Colonic mucosa (tissue), 4 donors: ENCODE measurements around the gene ERBB4. TPM values are rescaled to one million over a fixed set of nuclear protein-coding genes. Genes with fewer than 3 reads are reported as not detected.

Experiments
- DNase-seq: peaks from one replicate; pipeline ENCODE4 v3.0.0-alpha.2; 2020
- H3K27ac ChIP-seq: fragments of 200-600 bp; one replicate; pipeline ENCODE4 v1.8.0; 2021
- H3K27me3 ChIP-seq: fragments of 200-600 bp; one replicate; pipeline ENCODE4 v1.8.0; 2021
- H3K36me3 ChIP-seq: fragments of 200-600 bp; one replicate; pipeline ENCODE4 v1.8.0; 2021
- H3K4me1 ChIP-seq: fragments of 200-600 bp; one replicate; pipeline ENCODE4 v1.8.0; 2021; ENCODE audit warnings: mild to moderate bottlenecking
- H3K4me3 ChIP-seq: fragments of 200-600 bp; one replicate; pipeline ENCODE4 v1.8.0; 2021
- H3K9ac ChIP-seq, 2 donors: one replicate each; pipeline ENCODE4 v1.7.0; 2013; ENCODE audit warnings: control low read depth in 2 of 2, low read depth in 2 of 2, low read length in 2 of 2
- H3K9me3 ChIP-seq: fragments of 200-600 bp; one replicate; pipeline ENCODE4 v1.8.0; 2021
- intact Hi-C: fragments of 100-400 bp; cut with DNase I; formaldehyde crosslinking; loops from one replicate; pipeline ENCODE4 v1.14.1; 2022
- total RNA-seq, 2 donors: library from RNA; stranded (reverse); fragmentation: NEBNext Ultra II Directional in 1 of 2; extraction: Animal tissue kit (Norgen Biotek cat#: 25700) in 1 of 2; gene quantifications; one replicate each; pipeline ENCODE4 v1.2.1, GENCODE V29; 2021
- TF ChIP-seq, protein P1 (sequence below): fragments of 200-600 bp; IDR thresholded peaks from one replicate; pipeline ENCODE4 v1.8.0; 2022; ENCODE audit warnings: antibody characterized with exemption, mild to moderate bottlenecking
- donor health status: healthy.
- donor health status: DM: no; HTN: no; CAD: no.
- donor health status: DM: no; HTN: no; CAD: no.

ERBB4 gene
- total RNA-seq, 2 donors from 2014 or later: 0.05 to 0.07 TPM

DNA sequence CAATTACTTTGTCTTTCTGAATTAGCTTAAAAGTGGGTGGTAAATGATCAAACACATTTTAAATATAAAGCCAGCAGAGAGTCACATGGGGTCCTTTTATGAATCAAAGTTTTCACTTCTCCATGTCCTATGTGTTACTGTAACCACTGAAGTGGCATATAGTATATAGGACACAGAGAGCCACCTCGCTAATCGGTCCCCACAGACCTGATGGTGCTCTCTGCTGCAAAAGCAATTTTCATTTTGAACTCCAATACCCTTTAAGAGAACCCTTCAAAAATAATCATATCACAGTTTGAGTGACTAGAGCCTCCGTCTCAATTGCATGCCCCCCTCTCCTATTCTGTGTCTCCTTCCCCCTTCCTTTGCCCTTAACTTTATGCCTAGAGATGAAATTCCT, 272.8 kb downstream of the ERBB4 start:
- H3K36me3 ChIP-seq: no peaks in the 10 kb centered on the region
- no peak overlapping the region for H3K9ac ChIP-seq
- TF ChIP-seq, protein P1, sequence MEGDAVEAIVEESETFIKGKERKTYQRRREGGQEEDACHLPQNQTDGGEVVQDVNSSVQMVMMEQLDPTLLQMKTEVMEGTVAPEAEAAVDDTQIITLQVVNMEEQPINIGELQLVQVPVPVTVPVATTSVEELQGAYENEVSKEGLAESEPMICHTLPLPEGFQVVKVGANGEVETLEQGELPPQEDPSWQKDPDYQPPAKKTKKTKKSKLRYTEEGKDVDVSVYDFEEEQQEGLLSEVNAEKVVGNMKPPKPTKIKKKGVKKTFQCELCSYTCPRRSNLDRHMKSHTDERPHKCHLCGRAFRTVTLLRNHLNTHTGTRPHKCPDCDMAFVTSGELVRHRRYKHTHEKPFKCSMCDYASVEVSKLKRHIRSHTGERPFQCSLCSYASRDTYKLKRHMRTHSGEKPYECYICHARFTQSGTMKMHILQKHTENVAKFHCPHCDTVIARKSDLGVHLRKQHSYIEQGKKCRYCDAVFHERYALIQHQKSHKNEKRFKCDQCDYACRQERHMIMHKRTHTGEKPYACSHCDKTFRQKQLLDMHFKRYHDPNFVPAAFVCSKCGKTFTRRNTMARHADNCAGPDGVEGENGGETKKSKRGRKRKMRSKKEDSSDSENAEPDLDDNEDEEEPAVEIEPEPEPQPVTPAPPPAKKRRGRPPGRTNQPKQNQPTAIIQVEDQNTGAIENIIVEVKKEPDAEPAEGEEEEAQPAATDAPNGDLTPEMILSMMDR: no peak
- H3K4me3 ChIP-seq: no peak overlapping the region
- no peaks in the 10 kb centered on the region for H3K9me3 ChIP-seq
- DNase-seq: no peak
- H3K27me3 ChIP-seq: no peaks in the 10 kb centered on the region
- no peaks in the 10 kb centered on the region for H3K4me1 ChIP-seq
- intact Hi-C loops: no loop called here
- H3K27ac ChIP-seq: no peak overlapping the region

DNA sequence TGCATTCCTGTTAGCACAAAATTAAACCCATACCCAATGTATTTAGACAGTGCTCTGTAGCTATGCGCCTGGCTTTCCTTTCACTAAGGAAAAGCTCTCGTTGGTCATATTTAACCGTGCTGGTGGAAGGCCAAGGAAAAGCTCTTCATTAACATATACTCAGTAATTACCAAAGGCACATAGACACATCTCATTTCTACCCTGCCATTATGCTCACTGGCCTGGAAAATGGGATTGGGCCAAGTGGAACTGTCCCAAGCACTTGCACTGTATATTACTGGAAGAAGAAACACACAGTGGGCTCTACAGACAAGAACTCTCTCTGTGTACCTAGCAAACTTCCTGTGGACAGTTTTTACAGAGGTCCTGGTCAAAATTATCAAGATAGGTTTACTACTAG, 274.4 kb downstream of the ERBB4 start:
- no peak overlapping the region for H3K4me3 ChIP-seq
- no peak overlapping the region for H3K9ac ChIP-seq
- H3K27ac ChIP-seq: no peak overlapping the region
- no peaks in the 10 kb centered on the region for H3K27me3 ChIP-seq
- H3K9me3 ChIP-seq: no peaks in the 10 kb centered on the region
- H3K36me3 ChIP-seq: no peaks in the 10 kb centered on the region
- H3K4me1 ChIP-seq: no peaks in the 10 kb centered on the region
- intact Hi-C loops: no loop called here
- no peak for DNase-seq
- TF ChIP-seq, protein P1: no peak

DNA sequence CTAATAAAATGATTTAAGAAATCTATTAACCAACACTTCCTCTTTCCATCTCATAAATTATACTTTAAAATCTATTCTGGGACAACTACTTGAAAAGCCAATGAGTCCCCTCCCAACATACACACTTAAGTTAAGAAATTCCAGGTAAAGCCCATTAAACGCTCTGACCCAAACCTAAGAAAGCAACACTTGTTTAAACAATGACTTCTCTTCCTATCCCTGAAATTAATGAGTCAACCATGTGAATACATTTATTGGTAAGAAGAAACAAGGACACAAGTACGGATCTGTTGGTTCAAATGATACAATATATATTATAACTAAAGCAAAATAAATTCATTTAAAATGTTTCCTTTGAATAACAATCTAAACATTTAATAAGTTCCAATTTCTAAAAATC, 279.4 kb downstream of the ERBB4 start:
- no peaks in the 10 kb centered on the region for H3K9me3 ChIP-seq
- H3K36me3 ChIP-seq: no peaks in the 10 kb centered on the region
- TF ChIP-seq, protein P1: no peak
- no peak for DNase-seq
- H3K4me1 ChIP-seq: no peaks in the 10 kb centered on the region
- intact Hi-C loops: no loop called here
- no peak overlapping the region for H3K4me3 ChIP-seq
- no peaks in the 10 kb centered on the region for H3K27me3 ChIP-seq
- H3K9ac ChIP-seq: no peak overlapping the region
- H3K27ac ChIP-seq: no peak overlapping the region

DNA sequence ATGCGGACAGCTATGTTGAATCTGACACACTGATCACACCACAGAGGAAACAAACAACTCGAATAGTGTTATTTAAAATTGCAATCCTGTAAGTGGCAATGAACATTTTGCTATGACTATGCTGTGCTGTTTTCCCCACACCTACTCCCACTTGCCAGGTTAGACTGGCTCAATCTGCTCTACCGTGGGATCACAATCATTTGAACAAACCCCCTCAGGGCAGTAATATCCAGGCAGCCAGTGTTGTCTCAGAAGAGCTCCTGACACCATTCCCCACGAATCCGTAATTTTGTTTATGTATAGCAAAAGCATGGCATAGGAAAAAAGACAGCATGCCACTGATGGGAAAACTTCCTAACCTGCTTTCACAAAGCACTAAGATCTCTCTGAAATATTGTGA, 284.3 kb downstream of the ERBB4 start:
- H3K4me1 ChIP-seq: no peaks in the 10 kb centered on the region
- no peaks in the 10 kb centered on the region for H3K9me3 ChIP-seq
- H3K4me3 ChIP-seq: no peak overlapping the region
- H3K27me3 ChIP-seq: no peaks in the 10 kb centered on the region
- H3K36me3 ChIP-seq: no peaks in the 10 kb centered on the region
- no peak overlapping the region for H3K27ac ChIP-seq
- no peak for DNase-seq
- TF ChIP-seq, protein P1: no peak
- no peak overlapping the region for H3K9ac ChIP-seq
- intact Hi-C loops: no loop called here

DNA sequence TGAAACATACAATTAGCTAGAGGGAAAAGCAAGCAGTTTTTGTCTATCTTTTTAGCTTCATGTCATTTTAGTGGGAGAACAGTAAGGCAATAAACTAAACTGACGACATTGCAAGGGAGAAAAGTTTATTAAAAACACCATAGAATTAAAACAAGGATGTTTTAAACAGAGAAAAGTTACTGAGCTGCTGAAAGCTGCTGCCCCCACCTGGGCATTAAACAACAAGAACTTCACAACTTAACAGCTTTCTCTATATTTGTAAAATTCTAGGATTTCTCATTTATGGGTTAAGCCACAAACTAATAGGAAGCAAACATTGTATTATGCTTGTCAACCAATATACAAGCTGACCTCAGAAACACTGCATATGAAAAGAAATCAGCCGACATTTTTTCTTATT, 289.2 kb downstream of the ERBB4 start:
- H3K4me1 ChIP-seq: no peaks in the 10 kb centered on the region
- no peak overlapping the region for H3K9ac ChIP-seq
- no peaks in the 10 kb centered on the region for H3K36me3 ChIP-seq
- TF ChIP-seq, protein P1: no peak
- DNase-seq: no peak
- H3K27ac ChIP-seq: no peak overlapping the region
- H3K27me3 ChIP-seq: no peaks in the 10 kb centered on the region
- intact Hi-C loops: no loop called here
- no peak overlapping the region for H3K4me3 ChIP-seq
- no peaks in the 10 kb centered on the region for H3K9me3 ChIP-seq

DNA sequence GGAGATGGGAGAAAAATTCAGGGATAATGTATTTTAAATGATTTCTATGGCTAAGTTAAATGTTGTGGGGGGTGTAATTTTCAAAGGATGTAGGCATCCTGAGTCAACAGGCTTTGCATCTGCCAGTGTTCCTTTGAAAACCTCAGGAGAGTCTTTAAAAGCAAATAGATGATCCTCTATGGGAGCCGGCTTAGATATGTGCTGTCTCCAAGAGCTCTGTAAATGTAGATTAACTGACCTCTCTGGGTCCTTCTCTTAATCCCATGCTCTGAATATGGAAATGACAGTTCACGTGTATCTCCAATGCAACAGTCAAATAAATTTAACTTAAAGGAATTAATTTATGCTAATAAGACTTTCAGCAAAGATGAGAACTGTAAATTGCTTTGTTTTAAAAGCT, 292.7 kb downstream of the ERBB4 start:
- Histone ChIP-seq H3K9me3 (no peaks in the 10 kb centered on the region), H3K4me3 (no peak overlapping the region), H3K27ac (no peak overlapping the region), H3K4me1 (no peaks in the 10 kb centered on the region), H3K9ac (no peak overlapping the region), H3K36me3 (no peaks in the 10 kb centered on the region), H3K27me3 (no peaks in the 10 kb centered on the region)
- intact Hi-C loops: no loop called here
- TF ChIP-seq, protein P1: no peak
- no peak for DNase-seq
